ENCODE measurements around the gene GABRB3. TPM values are rescaled to one million over a fixed set of nuclear protein-coding genes. Genes with fewer than 3 reads are reported as not detected.

Gene GABRB3
- polyA plus RNA-seq, 3 donors = not detected

DNA sequence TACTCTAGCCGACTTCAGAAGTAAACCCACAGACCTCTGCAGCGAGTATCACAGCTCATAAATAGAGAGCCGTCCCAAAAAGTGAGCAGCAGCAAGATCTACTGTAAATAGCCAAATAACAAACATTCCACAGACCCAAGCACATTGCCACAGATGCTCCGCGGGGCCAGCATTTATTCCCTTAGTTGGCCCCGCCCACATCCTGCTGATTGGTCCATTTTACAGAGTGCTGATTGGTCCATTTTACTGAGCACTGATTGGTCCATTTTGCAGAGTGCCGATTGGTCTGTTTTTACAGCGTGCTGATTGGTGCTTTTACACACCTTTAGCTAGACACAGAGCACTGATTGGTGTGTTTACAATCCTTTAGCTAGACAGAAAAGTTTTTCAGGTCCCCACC lies 17.3 kb upstream of the GABRB3 start:
- Mint-ChIP-seq H3K9me3 (peaks cover 0 to 13% (median 4%) of the 10 kb centered on the region in 7 donors), H3K27ac (no peak overlapping the region), H3K36me3 (no peaks in the 10 kb centered on the region), H3K4me3 (no peak overlapping the region), H3K4me1 (no peaks in the 10 kb centered on the region), H3K27me3 (ENCODE audit: low read depth in 3 of 3) (no peaks in the 10 kb centered on the region)
- intact Hi-C loops (cut with micrococcal nuclease) = no loop called here
- H3K27ac ChIP-seq (ENCODE audit: low read depth in 1 of 2, low read length in 2 of 2) = no peak overlapping the region
- no peak overlapping the region for H3K4me2 ChIP-seq (replicated peaks; ENCODE audit: extremely low read depth, low read length, poor library complexity, severe bottlenecking)
- 85% methylated on average over 6 of the region's 8 CpGs for WGBS (ENCODE audit: insufficient coverage)
- no peaks in the 10 kb centered on the region for H3K79me2 ChIP-seq (ENCODE audit: insufficient read depth, low read length)
- no peaks in the 10 kb centered on the region for H3K4me1 ChIP-seq (ENCODE audit: control insufficient read depth in 1 of 2, insufficient read depth in 2 of 2, low read length in 2 of 2)
- H3K36me3 ChIP-seq (replicated peaks in 1 of 2; ENCODE audit: control insufficient read depth in 1 of 2, insufficient read depth in 2 of 2, low read length in 2 of 2) = no peaks in the 10 kb centered on the region
- TF ChIP-seq CTCF (IDR thresholded peaks at IDR 0.05) = no peak
- no peaks in the 10 kb centered on the region for H3K27me3 ChIP-seq (ENCODE audit: control insufficient read depth in 2 of 2, insufficient read depth in 2 of 2, low read length in 2 of 2)
- peaks cover 6 to 9% of the 10 kb centered on the region in 2 donors for H3K9me3 ChIP-seq (replicated peaks in 1 of 2; ENCODE audit: control insufficient read depth in 1 of 2, insufficient read depth in 1 of 2, low read length in 2 of 2)
- H3K4me3 ChIP-seq (replicated peaks in 1 of 3; ENCODE audit: low read depth in 2 of 3, low read length in 3 of 3) = no peak overlapping the region
- no peak for DNase-seq
- no peak overlapping the region for H2AFZ ChIP-seq (ENCODE audit: insufficient read depth, low read depth, low read length, poor library complexity, severe bottlenecking)
- no peak overlapping the region for H3K9ac ChIP-seq (ENCODE audit: insufficient read depth, low read length, poor library complexity, severe bottlenecking)
- no peaks in the 10 kb centered on the region for H4K20me1 ChIP-seq (ENCODE audit: insufficient read depth, low read length)

- Mint-ChIP-seq H3K9me3 (peaks cover 2 to 16% (median 5%) of the 10 kb centered on the region in 7 donors), H3K4me3 (no peak overlapping the region), H3K4me1 (no peaks in the 10 kb centered on the region), H3K27ac (no peak overlapping the region), H3K36me3 (no peaks in the 10 kb centered on the region), H3K27me3 (ENCODE audit: low read depth in 3 of 3) (peaks cover 0 to 2% (median 0%) of the 10 kb centered on the region in 3 donors)
- Histone ChIP-seq H3K4me1 (ENCODE audit: control insufficient read depth in 1 of 2, insufficient read depth in 2 of 2, low read length in 2 of 2) (no peaks in the 10 kb centered on the region), H2AFZ (ENCODE audit: insufficient read depth, low read depth, low read length, poor library complexity, severe bottlenecking) (no peak overlapping the region), H3K9me3 (replicated peaks in 1 of 2; ENCODE audit: control insufficient read depth in 1 of 2, insufficient read depth in 1 of 2, low read length in 2 of 2) (peaks cover 4% of the 10 kb centered on the region in 2 donors), H3K79me2 (ENCODE audit: insufficient read depth, low read length) (no peaks in the 10 kb centered on the region), H3K36me3 (replicated peaks in 1 of 2; ENCODE audit: control insufficient read depth in 1 of 2, insufficient read depth in 2 of 2, low read length in 2 of 2) (no peaks in the 10 kb centered on the region), H3K4me2 (replicated peaks; ENCODE audit: extremely low read depth, low read length, poor library complexity, severe bottlenecking) (no peak overlapping the region), H3K27me3 (ENCODE audit: control insufficient read depth in 2 of 2, insufficient read depth in 2 of 2, low read length in 2 of 2) (no peaks in the 10 kb centered on the region), H3K27ac (ENCODE audit: low read depth in 1 of 2, low read length in 2 of 2) (no peak overlapping the region), H3K9ac (ENCODE audit: insufficient read depth, low read length, poor library complexity, severe bottlenecking) (no peak overlapping the region), H4K20me1 (ENCODE audit: insufficient read depth, low read length) (no peaks in the 10 kb centered on the region), H3K4me3 (replicated peaks in 1 of 3; ENCODE audit: low read depth in 2 of 3, low read length in 3 of 3) (no peak overlapping the region)
- TF ChIP-seq CTCF (IDR thresholded peaks at IDR 0.05) = no peak
- 85% methylated on average over 12 of the region's 24 CpGs for WGBS (ENCODE audit: insufficient coverage)
- intact Hi-C loops (cut with micrococcal nuclease) = no loop called here
- no peak for DNase-seq
These were observed 8.9 kb upstream of the GABRB3 start for GRCh38 chr15:26781816-26782215.

All from CD14-positive monocyte (primary cell).